Mammary epithelial cell (primary cell): ENCODE results near the gene STRIP2.

Experiments
- CTCF ChIP-seq, 2 donors: IDR thresholded peaks in 1 of 2; conservative IDR thresholded peaks in 1 of 2; 2 replicates each; pipeline ENCODE4 v1.5.1; 2011 to 2012; ENCODE audit warnings: inconsistent platforms in 2 of 2, low read length in 2 of 2, mild to moderate bottlenecking in 2 of 2, control low read depth in 1 of 2, low read depth in 1 of 2; ENCODE audit not compliant: insufficient read depth in 1 of 2; ENCODE audit errors: extremely low read depth in 1 of 2
- EZH2 ChIP-seq: IDR thresholded peaks from 2 replicates; pipeline ENCODE4 v1.6.1; 2012; ENCODE audit warnings: low read length, inconsistent platforms, borderline replicate concordance

- TF ChIP-seq CTCF (conservative IDR thresholded peaks at IDR 0.05 in 1 of 2, IDR thresholded peaks at IDR 0.05 in 1 of 2; ENCODE audit: extremely low read depth in 1 of 2, insufficient read depth in 1 of 2, low read depth in 1 of 2, low read length in 2 of 2): no peak
- no peak for TF ChIP-seq EZH2
Measured at GRCh38 chr7:129435414-129435829, 1.2 kb downstream of the STRIP2 start.
